Panc1 (cell line): ENCODE results near the gene MOK. TPM values are rescaled to one million over a fixed set of nuclear protein-coding genes. Genes with fewer than 3 reads are reported as not detected.

Experiments used
- ATAC-seq: fragments of 200-7000 bp; cut with Tn5 transposase; 2 replicates; pipeline ENCODE4 v1.9.1; 2020; ENCODE audit warnings: mild to moderate bottlenecking, moderate library complexity
- BruUV-seq: library from RNA; stranded (reverse); fragments of 400-500 nt; replicated peaks from 2 replicates; lab custom pipeline; 2021; lab: Mats Ljungman, UMichigan
- CTCF ChIA-PET: fragments of 300-600 bp; sonication (Branson Sonifier 250); formaldehyde crosslinking; loops from one replicate; lab custom pipeline; 2022; ENCODE audit warnings: antibody characterized with exemption; lab: Charles Lee
- POLR2A ChIA-PET: fragments of 300-600 bp; sonication (Branson Sonifier 250); formaldehyde crosslinking; loops from one replicate; lab custom pipeline; 2022; ENCODE audit warnings: antibody characterized with exemption; lab: Charles Lee
- DNase-seq: peaks from one replicate; pipeline ENCODE4 v3.0.0-alpha.2; 2010; ENCODE audit warnings: low read depth, low spot score
- H3K27ac ChIP-seq: 2 replicates; pipeline ENCODE4 v1.5.1; 2011; ENCODE audit warnings: mild to moderate bottlenecking, low read length, inconsistent platforms
- H3K27me3 ChIP-seq: fragments of 200-500 bp; sonication (Bioruptor generic); 2 replicates; pipeline ENCODE4 v1.6.0; 2014; ENCODE audit warnings: low read length, inconsistent platforms; ENCODE audit not compliant: control insufficient read depth, insufficient read depth
- H3K36me3 ChIP-seq: fragments of 200-500 bp; sonication (Bioruptor generic); 2 replicates; pipeline ENCODE4 v1.5.1; 2014; ENCODE audit warnings: inconsistent platforms, mild to moderate bottlenecking, low read length, moderate library complexity; ENCODE audit not compliant: control insufficient read depth, insufficient read depth
- H3K4me1 ChIP-seq: 2 replicates; pipeline ENCODE4 v1.5.1; 2011; ENCODE audit warnings: inconsistent platforms, mild to moderate bottlenecking, low read length, moderate library complexity; ENCODE audit not compliant: control insufficient read depth, insufficient read depth
- H3K4me3 ChIP-seq, 2 experiments: 2 replicates each; pipeline ENCODE4 v1.5.1; 2011 to 2012; ENCODE audit warnings: low read depth in 2 of 2, low read length in 2 of 2, mild to moderate bottlenecking in 2 of 2, inconsistent platforms in 1 of 2, moderate library complexity in 1 of 2
- H3K9me3 ChIP-seq: fragments of 200-500 bp; sonication (Bioruptor generic); 2 replicates; pipeline ENCODE4 v1.5.1; 2014; ENCODE audit warnings: low read depth, mild to moderate bottlenecking, inconsistent platforms, low read length, moderate library complexity; ENCODE audit not compliant: control insufficient read depth, insufficient read depth
- POLR2AphosphoS5 ChIP-seq: IDR thresholded peaks from 2 replicates; pipeline ENCODE4 v1.6.1; 2012; ENCODE audit warnings: mild to moderate bottlenecking, low read depth, low read length, moderate library complexity
- SIN3A ChIP-seq: IDR thresholded peaks from 2 replicates; pipeline ENCODE4 v1.6.1; 2012; ENCODE audit warnings: low read depth, mild to moderate bottlenecking, low read length, moderate library complexity, borderline replicate concordance; ENCODE audit not compliant: insufficient read depth
- TCF7L2 ChIP-seq: IDR thresholded peaks from 2 replicates; pipeline ENCODE4 v1.6.1; 2011; ENCODE audit warnings: mild to moderate bottlenecking, low read depth, low read length, inconsistent platforms
- in situ Hi-C: cut with HindIII; loops from 2 replicates; pipeline ENCODE4 v1.10.0; 2016; ENCODE audit warnings: low sequenced_read_pairs, low pct_unique_long_range_greater_than_20kb
- intact Hi-C: fragments of 100-400 bp; cut with micrococcal nuclease; formaldehyde crosslinking; loops from one replicate; pipeline ENCODE4 v1.10.0; 2022; ENCODE audit not compliant: unreplicated experiment
- total RNA-seq: library from RNA; stranded (reverse); gene quantifications from one replicate; pipeline ENCODE4 v1.2.1, GENCODE V29; 2021; ENCODE audit not compliant: unreplicated experiment
- TF ChIP-seq, protein P1 (sequence below), 2 experiments: IDR thresholded peaks; 2 replicates each; pipeline ENCODE4 v1.6.1; 2011 to 2012; ENCODE audit warnings: low read depth in 2 of 2, control low read depth in 1 of 2, low read length in 1 of 2, mild to moderate bottlenecking in 1 of 2, moderate library complexity in 1 of 2; ENCODE audit not compliant: insufficient read depth in 1 of 2
- TF ChIP-seq, protein P2 (sequence below): fragments of 450-650 bp; IDR thresholded peaks from 2 replicates; pipeline ENCODE4 v1.5.1; 2017; ENCODE audit warnings: mild to moderate bottlenecking

MOK gene
- total RNA-seq, 1 experiment from 2014 or later = 9.8 TPM

DNA sequence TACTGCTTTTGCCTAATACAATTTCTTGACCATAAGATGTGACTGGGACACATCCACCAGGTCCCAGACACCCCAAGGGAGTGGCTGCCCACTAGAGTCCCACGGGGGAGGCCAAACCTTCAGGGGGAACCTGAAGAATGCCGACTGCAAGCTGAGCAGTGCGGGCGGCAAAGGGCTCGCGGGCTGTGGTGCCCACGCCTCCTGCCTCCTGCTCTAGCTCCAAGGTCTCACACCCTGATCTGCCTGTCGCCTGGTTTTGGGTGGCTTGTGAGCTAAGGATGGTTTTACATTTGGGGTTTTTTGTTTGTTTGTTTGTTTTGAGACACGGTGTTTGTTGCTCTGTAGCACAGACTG is 75.2 kb downstream of the MOK start:
- ChIA-PET CTCF (no interaction called here), POLR2A (no interaction called here)
- Histone ChIP-seq H3K4me1 (no peaks in the 10 kb centered on the region), H3K36me3 (no peaks in the 10 kb centered on the region), H3K4me3 (no peak overlapping the region), H3K27ac (no peak overlapping the region), H3K27me3 (no peaks in the 10 kb centered on the region), H3K9me3 (no peaks in the 10 kb centered on the region)
- DNase-seq = no peak
- TF ChIP-seq POLR2AphosphoS5 (no peak), SIN3A (no peak), TCF7L2 (no peak)
- TF ChIP-seq, protein P1, sequence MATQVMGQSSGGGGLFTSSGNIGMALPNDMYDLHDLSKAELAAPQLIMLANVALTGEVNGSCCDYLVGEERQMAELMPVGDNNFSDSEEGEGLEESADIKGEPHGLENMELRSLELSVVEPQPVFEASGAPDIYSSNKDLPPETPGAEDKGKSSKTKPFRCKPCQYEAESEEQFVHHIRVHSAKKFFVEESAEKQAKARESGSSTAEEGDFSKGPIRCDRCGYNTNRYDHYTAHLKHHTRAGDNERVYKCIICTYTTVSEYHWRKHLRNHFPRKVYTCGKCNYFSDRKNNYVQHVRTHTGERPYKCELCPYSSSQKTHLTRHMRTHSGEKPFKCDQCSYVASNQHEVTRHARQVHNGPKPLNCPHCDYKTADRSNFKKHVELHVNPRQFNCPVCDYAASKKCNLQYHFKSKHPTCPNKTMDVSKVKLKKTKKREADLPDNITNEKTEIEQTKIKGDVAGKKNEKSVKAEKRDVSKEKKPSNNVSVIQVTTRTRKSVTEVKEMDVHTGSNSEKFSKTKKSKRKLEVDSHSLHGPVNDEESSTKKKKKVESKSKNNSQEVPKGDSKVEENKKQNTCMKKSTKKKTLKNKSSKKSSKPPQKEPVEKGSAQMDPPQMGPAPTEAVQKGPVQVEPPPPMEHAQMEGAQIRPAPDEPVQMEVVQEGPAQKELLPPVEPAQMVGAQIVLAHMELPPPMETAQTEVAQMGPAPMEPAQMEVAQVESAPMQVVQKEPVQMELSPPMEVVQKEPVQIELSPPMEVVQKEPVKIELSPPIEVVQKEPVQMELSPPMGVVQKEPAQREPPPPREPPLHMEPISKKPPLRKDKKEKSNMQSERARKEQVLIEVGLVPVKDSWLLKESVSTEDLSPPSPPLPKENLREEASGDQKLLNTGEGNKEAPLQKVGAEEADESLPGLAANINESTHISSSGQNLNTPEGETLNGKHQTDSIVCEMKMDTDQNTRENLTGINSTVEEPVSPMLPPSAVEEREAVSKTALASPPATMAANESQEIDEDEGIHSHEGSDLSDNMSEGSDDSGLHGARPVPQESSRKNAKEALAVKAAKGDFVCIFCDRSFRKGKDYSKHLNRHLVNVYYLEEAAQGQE (IDR thresholded peaks at IDR 0.05; ENCODE audit: insufficient read depth in 1 of 2, low read depth in 2 of 2, low read length in 1 of 2) = no peak
- TF ChIP-seq, protein P2, sequence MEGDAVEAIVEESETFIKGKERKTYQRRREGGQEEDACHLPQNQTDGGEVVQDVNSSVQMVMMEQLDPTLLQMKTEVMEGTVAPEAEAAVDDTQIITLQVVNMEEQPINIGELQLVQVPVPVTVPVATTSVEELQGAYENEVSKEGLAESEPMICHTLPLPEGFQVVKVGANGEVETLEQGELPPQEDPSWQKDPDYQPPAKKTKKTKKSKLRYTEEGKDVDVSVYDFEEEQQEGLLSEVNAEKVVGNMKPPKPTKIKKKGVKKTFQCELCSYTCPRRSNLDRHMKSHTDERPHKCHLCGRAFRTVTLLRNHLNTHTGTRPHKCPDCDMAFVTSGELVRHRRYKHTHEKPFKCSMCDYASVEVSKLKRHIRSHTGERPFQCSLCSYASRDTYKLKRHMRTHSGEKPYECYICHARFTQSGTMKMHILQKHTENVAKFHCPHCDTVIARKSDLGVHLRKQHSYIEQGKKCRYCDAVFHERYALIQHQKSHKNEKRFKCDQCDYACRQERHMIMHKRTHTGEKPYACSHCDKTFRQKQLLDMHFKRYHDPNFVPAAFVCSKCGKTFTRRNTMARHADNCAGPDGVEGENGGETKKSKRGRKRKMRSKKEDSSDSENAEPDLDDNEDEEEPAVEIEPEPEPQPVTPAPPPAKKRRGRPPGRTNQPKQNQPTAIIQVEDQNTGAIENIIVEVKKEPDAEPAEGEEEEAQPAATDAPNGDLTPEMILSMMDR = no peak
- BruUV-seq = no TSS peak
- ATAC-seq = no peak
- in situ Hi-C loops (no loop called here), intact Hi-C loops (no loop called here)

DNA sequence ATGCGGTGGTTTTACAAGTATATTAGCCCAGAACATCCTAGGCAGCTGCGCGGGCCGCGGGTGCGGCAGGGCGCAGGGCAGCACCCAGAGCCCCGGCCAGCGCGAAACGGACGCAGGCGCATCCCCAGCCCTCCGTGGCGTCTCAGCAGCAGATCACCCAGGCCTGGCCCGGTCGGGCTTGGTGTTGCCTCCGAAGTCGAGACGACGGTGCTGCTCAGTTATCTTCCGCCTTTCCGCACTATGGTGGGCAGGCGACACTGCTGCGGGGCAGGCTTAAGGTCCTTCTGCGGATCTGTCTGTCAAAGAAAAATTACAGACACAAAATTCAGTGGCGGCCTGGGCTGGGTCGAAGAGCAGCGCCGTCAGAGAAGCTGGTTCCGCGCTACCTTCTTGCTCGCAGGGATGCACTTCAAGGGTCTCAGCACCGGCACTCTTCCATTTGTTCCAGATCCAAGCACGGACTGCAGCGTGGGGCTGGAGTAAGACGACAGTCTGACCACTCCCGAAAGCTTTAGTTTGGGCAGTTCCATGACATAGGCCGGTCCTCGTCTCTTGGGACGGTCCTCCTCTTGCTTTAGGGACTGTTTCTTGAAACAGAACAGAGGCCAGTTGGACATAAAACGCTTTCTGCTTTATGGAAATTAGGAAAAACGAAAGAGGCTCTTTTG is 75.8 kb downstream of the MOK start:
- TF ChIP-seq, protein P1 (IDR thresholded peaks at IDR 0.05; ENCODE audit: insufficient read depth in 1 of 2, low read depth in 2 of 2, low read length in 1 of 2) = no peak
- TF ChIP-seq TCF7L2 = no peak
- no peak for TF ChIP-seq POLR2AphosphoS5
- TF ChIP-seq SIN3A = no peak
- TF ChIP-seq, protein P2 = no peak
- H3K4me1 ChIP-seq = no peaks in the 10 kb centered on the region
- ATAC-seq (no peak), DNase-seq (no peak)
- no peak overlapping the region for H3K27ac ChIP-seq
- no peaks in the 10 kb centered on the region for H3K9me3 ChIP-seq
- no peaks in the 10 kb centered on the region for H3K27me3 ChIP-seq
- BruUV-seq = no TSS peak
- POLR2A ChIA-PET = no interaction called here
- CTCF ChIA-PET = no interaction called here
- in situ Hi-C loops = no loop called here
- intact Hi-C loops = no loop called here
- H3K4me3 ChIP-seq = no peak overlapping the region
- H3K36me3 ChIP-seq = no peaks in the 10 kb centered on the region
